OCI-LY7 (cell line): ENCODE data around the gene HEG1. TPM values are rescaled to one million over a fixed set of nuclear protein-coding genes. Genes with fewer than 3 reads are reported as not detected.
A peak's percentile ranks its signal among the peaks of the same experiment; 100 is the strongest.

Experiments used
- BruUV-seq: library from RNA; stranded (reverse); fragments of 400-500 nt; replicated peaks from 2 replicates; lab custom pipeline; 2021; lab: Mats Ljungman, UMichigan
- CTCF ChIA-PET: fragments of 300-600 bp; sonication (Branson Sonifier 250); formaldehyde crosslinking; loops from one replicate; lab custom pipeline; 2022; ENCODE audit warnings: antibody characterized with exemption; ENCODE audit not compliant: unreplicated experiment; lab: Charles Lee
- POLR2A ChIA-PET: fragments of 300-600 bp; sonication (Branson Sonifier 250); formaldehyde crosslinking; loops from one replicate; lab custom pipeline; 2022; ENCODE audit warnings: antibody characterized with exemption; lab: Charles Lee
- DNase-seq: peaks from one replicate; pipeline ENCODE4 v3.0.0-alpha.2; 2015; ENCODE audit warnings: low spot score
- H2AFZ ChIP-seq: fragments of 200-600 bp; sonication (generic), shearing (Covaris generic); 2 replicates; pipeline ENCODE4 v1.6.1; 2014; ENCODE audit warnings: mild to moderate bottlenecking, antibody characterized with exemption, low read length, moderate library complexity
- H3K27ac ChIP-seq: fragments of 200-600 bp; sonication (generic); 2 replicates; pipeline ENCODE4 v1.5.1; 2014; ENCODE audit warnings: mixed run types, low read depth, mild to moderate bottlenecking, moderate library complexity, low read length, inconsistent platforms; ENCODE audit not compliant: poor library complexity, severe bottlenecking
- H3K36me3 ChIP-seq: fragments of 200-600 bp; sonication (generic); 2 replicates; pipeline ENCODE4 v1.6.1; 2014; ENCODE audit warnings: mild to moderate bottlenecking, antibody characterized with exemption, low read length, moderate library complexity, mixed read lengths; ENCODE audit not compliant: insufficient read depth
- H3K4me1 ChIP-seq: fragments of 200-600 bp; sonication (generic); 2 replicates; pipeline ENCODE4 v1.5.1; 2014; ENCODE audit warnings: mild to moderate bottlenecking, low read length; ENCODE audit not compliant: insufficient read depth, poor library complexity, severe bottlenecking
- H3K4me2 ChIP-seq: fragments of 200-600 bp; sonication (generic); 2 replicates; pipeline ENCODE4 v1.6.1; 2014; ENCODE audit warnings: mild to moderate bottlenecking, low read length
- H3K4me3 ChIP-seq: fragments of 200-600 bp; sonication (generic); 2 replicates; pipeline ENCODE4 v1.5.1; 2014; ENCODE audit warnings: mild to moderate bottlenecking, low read depth, low read length; ENCODE audit not compliant: poor library complexity, severe bottlenecking
- H3K79me2 ChIP-seq: fragments of 200-600 bp; sonication (generic); 2 replicates; pipeline ENCODE4 v1.6.1; 2016; ENCODE audit warnings: low read depth, mild to moderate bottlenecking, low read length, moderate library complexity, mixed read lengths; ENCODE audit not compliant: insufficient read depth
- H3K9me2 ChIP-seq: fragments of 200-600 bp; sonication (generic); 2 replicates; pipeline ENCODE4 v1.6.1; 2016; ENCODE audit warnings: mild to moderate bottlenecking, low read length, mixed read lengths; ENCODE audit not compliant: insufficient read depth
- H3K9me3 ChIP-seq: fragments of 200-600 bp; sonication (generic); 2 replicates; pipeline ENCODE4 v1.6.1; 2014; ENCODE audit warnings: mild to moderate bottlenecking, mixed run types, low read length, mixed read lengths
- H4K20me1 ChIP-seq: fragments of 200-600 bp; sonication (generic); 2 replicates; pipeline ENCODE4 v1.6.1; 2014; ENCODE audit warnings: mild to moderate bottlenecking, antibody characterized with exemption, low read length, moderate library complexity, mixed read lengths; ENCODE audit not compliant: insufficient read depth
- CTCF ChIP-seq: fragments of 200-600 bp; sonication (generic); conservative IDR thresholded peaks from 2 replicates; pipeline ENCODE4 v1.5.1; 2014; ENCODE audit warnings: mild to moderate bottlenecking, antibody characterized with exemption, low read length, moderate library complexity, mixed read lengths
- EZH2phosphoT487 ChIP-seq: fragments of 200-600 bp; sonication (generic); IDR thresholded peaks from 2 replicates; pipeline ENCODE4 v1.6.1; 2018; ENCODE audit warnings: low read depth, borderline replicate concordance, mild to moderate bottlenecking, mixed run types, antibody characterized with exemption, low read length, moderate library complexity, mixed read lengths
- intact Hi-C: fragments of 100-400 bp; cut with micrococcal nuclease; formaldehyde crosslinking; loops from one replicate; pipeline ENCODE4 v1.10.0; 2022; ENCODE audit not compliant: unreplicated experiment
- total RNA-seq, 2 experiments: library from RNA; depleted of rRNA in 1 of 2; stranded (reverse); fragments of >200 nt in 1 of 2; shearing (Covaris generic) in 1 of 2; gene quantifications; 2 replicates each; pipeline ENCODE4 v1.2.3, GENCODE V29; 2014 to 2022

Gene HEG1
- total RNA-seq, 2 experiments from 2014 or later: 2.4 to 6.0 TPM

GRCh38 chr3:125076464-125076863 is 20.7 kb upstream of the HEG1 start:
- POLR2A ChIA-PET: no interaction called here
- no TSS peak for BruUV-seq
- TF ChIP-seq EZH2phosphoT487: no peak
- no peak for TF ChIP-seq CTCF
- no peaks in the 10 kb centered on the region for H3K9me3 ChIP-seq
- CTCF ChIA-PET: no interaction called here
- H3K36me3 ChIP-seq: no peaks in the 10 kb centered on the region
- no peaks in the 10 kb centered on the region for H4K20me1 ChIP-seq
- H3K4me1 ChIP-seq: peaks cover 10% of the 10 kb centered on the region
- DNase-seq: no peak
- no peaks in the 10 kb centered on the region for H3K79me2 ChIP-seq
- intact Hi-C loops: no loop called here
- H3K9me2 ChIP-seq: no peaks in the 10 kb centered on the region
- H3K4me3 ChIP-seq: no peak overlapping the region
- no peak overlapping the region for H3K4me2 ChIP-seq
- no peak overlapping the region for H2AFZ ChIP-seq
- no peak overlapping the region for H3K27ac ChIP-seq

GRCh38 chr3:125075738-125076137 is 19.9 kb upstream of the HEG1 start:
- Histone ChIP-seq H3K27ac (no peak overlapping the region), H3K4me2 (no peak overlapping the region), H3K9me2 (no peaks in the 10 kb centered on the region), H3K4me1 (peaks cover 10% of the 10 kb centered on the region), H2AFZ (no peak overlapping the region), H4K20me1 (no peaks in the 10 kb centered on the region), H3K36me3 (no peaks in the 10 kb centered on the region), H3K4me3 (no peak overlapping the region), H3K79me2 (no peaks in the 10 kb centered on the region), H3K9me3 (no peaks in the 10 kb centered on the region)
- peak; percentile 11 for DNase-seq
- POLR2A ChIA-PET: no interaction called here
- CTCF ChIA-PET: no interaction called here
- intact Hi-C loops: no loop called here
- no TSS peak for BruUV-seq
- no peak for TF ChIP-seq EZH2phosphoT487
- peak; percentile 26; the same call in 1 of the 2 replicates for TF ChIP-seq CTCF

GRCh38 chr3:125073390-125073905 is 17.7 kb upstream of the HEG1 start:
- H2AFZ ChIP-seq: peak overlapping the region; percentile 5; the same call in 1 of the 2 replicates
- peaks cover 10% of the 10 kb centered on the region for H3K4me1 ChIP-seq
- no peak for DNase-seq
- ChIA-PET POLR2A (interaction anchor here (0.6 to 1.3 kb wide), 3 partner anchors 10 to 1012 kb away, joined by 3 read pairs; no protein-coding TSS in a partner anchor), CTCF (no interaction called here)
- no peaks in the 10 kb centered on the region for H3K9me3 ChIP-seq
- TF ChIP-seq EZH2phosphoT487 (no peak), CTCF (no peak)
- H4K20me1 ChIP-seq: no peaks in the 10 kb centered on the region
- no peak overlapping the region for H3K27ac ChIP-seq
- no peaks in the 10 kb centered on the region for H3K9me2 ChIP-seq
- H3K4me3 ChIP-seq: no peak overlapping the region
- no peak overlapping the region for H3K4me2 ChIP-seq
- intact Hi-C loops: no loop called here
- no peaks in the 10 kb centered on the region for H3K36me3 ChIP-seq
- no TSS peak for BruUV-seq
- no peaks in the 10 kb centered on the region for H3K79me2 ChIP-seq
